GM18505 (cell line): Measurements from ENCODE around the gene LHFPL3.

Experiments
- ATAC-seq: cut with Tn5 transposase; IDR thresholded peaks from one replicate; pipeline ENCODE4 v1.9.1; 2021; ENCODE audit not compliant: unreplicated experiment
- POLR2A ChIP-seq: IDR thresholded peaks from 4 replicates; pipeline ENCODE4 v1.6.1; 2011; ENCODE audit warnings: borderline replicate concordance; ENCODE audit not compliant: insufficient read depth, insufficient read length; ENCODE audit errors: extremely low read depth

LHFPL3 gene

DNA sequence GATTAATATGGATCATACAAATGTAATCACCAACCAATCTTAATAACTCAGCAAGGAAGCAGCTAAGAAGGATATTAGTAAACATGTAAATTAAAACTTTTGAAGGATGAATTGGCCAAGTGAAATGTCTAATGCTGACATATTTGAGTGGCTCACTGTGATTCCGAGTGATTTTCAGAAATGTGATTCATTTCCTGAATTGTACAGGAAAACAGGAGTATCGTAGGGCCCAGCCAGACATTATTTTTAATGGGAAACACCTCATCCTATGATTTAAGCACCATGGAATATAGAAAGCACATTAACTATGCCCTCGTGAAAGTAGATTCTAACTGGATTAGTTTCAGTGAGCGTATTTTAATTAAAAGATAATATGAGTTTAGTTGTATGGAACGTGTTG lies 82.3 kb downstream of the LHFPL3 start:
- no peak for TF ChIP-seq POLR2A
- ATAC-seq: no peak

- ATAC-seq: no peak
- TF ChIP-seq POLR2A: no peak
These were observed 84.5 kb downstream of the LHFPL3 start for GRCh38 chr7:104412911-104413310.

DNA sequence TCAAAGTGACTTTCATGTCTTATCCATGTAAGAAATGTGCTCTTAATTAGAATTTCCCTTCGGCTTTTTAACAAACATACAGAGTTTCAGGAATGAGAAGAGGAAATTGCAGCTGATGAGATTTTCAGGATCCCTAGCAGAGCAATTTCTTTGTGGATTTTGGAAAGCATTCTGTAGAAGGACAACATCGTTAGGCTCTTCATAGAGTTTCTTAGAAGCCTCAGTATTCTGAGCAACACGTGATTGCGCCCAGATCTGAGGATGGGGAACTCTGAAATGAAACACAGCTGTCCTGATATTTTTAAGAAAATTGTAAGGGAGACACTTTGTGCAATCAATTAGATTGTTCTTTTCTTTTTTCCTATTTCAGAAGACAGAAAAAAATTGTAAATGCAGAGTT lies 85.8 kb downstream of the LHFPL3 start:
- TF ChIP-seq POLR2A: no peak
- no peak for ATAC-seq

DNA sequence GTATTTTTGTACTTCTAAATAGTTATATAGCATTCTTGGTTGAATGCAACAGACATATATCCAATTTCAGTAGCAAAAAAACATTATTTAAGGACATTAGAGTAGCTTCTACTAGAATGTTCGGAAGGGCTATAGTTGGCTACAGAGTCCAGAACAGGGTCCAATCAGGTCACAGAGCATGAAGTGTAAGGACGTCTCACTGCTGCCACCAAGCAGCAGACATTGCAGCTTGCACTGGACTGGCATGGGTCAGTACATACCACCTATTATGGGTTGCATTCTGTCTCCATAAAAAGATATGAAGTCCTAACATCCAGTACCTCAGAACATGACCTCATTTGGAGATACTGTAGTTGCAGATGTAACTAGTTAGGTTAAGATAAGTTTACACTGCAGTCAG lies 87.3 kb downstream of the LHFPL3 start:
- no peak for TF ChIP-seq POLR2A
- no peak for ATAC-seq

DNA sequence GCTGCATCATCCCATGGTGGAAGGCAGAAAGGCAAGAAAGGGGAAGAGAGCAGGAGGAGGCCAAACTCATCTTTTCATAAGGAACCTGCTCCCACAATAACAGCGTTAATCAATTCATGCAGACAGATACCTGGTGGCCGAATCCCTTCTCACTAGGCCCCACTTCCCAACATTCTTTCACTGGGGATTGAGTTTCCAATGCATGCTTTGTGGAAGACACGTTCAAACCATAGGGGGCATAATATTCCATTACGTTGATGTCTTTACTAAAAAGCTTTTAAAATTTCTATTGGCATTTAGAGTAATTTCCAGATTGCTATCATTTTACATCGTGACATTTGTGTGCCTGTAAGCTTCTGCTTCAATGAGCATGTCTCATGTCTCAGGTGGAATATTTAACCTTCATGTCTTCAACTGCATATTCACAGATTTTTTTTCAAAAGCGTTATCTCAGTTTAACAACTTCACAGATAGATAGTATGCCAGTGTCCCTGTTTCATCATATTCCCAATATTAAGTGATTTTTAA lies 88.5 kb downstream of the LHFPL3 start:
- no peak for TF ChIP-seq POLR2A
- ATAC-seq: no peak

DNA sequence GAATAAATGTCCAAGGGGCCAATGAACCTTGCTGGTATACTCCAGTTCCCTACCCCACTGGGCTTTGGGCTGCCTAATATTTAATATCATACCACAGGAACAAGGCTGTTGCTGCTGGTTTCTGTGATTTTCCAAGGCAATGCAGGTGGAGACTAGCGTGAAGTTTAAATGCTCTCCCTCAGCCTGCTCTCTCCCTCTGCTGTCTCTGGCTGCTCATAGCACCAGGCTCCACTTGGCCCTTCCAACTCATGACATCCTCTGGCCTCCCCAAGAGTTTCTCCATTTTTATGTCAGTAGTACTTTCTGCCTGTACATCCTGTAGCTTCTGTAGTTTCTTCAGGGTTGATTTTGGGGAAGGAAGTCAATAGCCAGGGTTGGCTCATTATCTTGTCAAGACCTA lies 103.5 kb downstream of the LHFPL3 start:
- ATAC-seq: no peak
- no peak for TF ChIP-seq POLR2A

GRCh38 chr7:104434129-104434528 lies 105.7 kb downstream of the LHFPL3 start:
- no peak for TF ChIP-seq POLR2A
- no peak for ATAC-seq

GRCh38 chr7:104442481-104442880 lies 114.1 kb downstream of the LHFPL3 start:
- no peak for ATAC-seq
- no peak for TF ChIP-seq POLR2A

- TF ChIP-seq POLR2A: no peak
- no peak for ATAC-seq
These were observed 115.6 kb downstream of the LHFPL3 start for GRCh38 chr7:104444017-104444416.

DNA sequence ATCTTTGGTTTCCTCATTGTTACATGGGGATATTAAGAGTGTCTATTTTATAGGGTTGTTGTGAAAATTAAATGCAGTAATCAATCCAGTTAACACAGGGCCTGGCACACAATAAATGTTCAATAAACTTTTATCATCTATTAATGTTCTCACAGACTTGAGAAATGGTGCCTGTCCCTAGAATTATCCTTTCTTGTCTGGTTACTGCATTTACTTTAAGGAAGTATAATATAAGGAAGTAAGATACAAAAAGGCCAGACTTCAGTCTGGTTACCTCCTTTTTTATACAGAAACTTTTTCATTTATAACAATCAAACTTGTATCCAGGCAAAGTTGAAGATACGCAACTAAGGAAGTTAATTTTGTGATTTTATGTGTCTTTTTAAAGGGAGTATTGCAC lies 117.0 kb downstream of the LHFPL3 start:
- no peak for ATAC-seq
- TF ChIP-seq POLR2A: no peak

GRCh38 chr7:104450861-104451260 lies 122.5 kb downstream of the LHFPL3 start:
- no peak for ATAC-seq
- TF ChIP-seq POLR2A: no peak

- TF ChIP-seq POLR2A: no peak
- ATAC-seq: no peak
These were observed 124.8 kb downstream of the LHFPL3 start for GRCh38 chr7:104453190-104453589.

DNA sequence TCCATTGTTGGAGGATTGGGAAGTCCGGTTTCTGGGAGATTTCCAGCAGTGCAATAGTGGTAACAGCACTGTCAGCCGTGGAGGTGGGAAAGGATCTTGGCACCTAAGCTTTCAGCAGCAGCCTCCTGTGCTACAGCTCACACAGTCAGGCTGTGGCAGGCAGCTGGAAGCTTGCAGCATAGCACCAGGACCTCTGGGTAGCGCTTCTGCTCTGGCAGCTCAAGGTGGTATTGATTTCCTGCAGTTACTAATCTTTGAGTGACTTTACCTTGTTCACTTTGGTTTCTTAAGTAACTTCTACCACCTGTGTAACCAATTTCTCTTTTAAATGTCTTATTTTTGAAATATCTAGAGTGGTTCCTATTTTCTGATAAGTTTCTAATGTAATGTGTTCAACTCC lies 130.5 kb downstream of the LHFPL3 start:
- no peak for ATAC-seq
- TF ChIP-seq POLR2A: no peak

DNA sequence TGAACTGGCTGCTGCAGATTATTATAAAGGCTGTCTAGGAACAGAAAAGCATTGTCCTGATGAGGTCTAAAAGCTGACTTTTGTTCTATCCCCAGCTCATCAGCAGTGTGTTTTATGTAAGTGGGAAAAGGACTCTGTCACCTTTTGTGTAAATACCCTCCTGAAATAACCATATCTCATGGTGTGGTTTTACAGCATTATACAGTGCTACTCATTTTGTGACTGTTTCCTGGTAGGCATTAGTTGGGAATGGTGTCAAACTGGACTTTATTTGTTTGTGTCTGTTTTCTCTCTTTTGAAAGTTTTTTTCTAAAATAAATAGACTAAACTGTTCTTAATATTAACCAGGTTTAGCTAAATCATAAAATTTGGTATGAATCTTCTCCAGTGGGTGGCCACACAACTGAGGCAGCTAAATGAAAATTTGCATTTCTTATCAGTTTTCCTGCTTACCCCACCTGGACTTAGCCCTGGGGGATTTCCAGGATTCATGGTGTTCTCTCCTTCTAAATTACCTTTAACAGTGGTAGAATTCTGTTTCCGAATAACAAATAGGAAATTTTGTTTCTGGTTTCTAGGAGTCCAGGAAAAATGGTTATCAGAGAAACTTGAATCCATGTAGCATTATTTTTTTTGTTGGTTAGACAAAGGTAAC lies 140.9 kb downstream of the LHFPL3 start:
- no peak for ATAC-seq
- no peak for TF ChIP-seq POLR2A

GRCh38 chr7:104480529-104480928 lies 152.1 kb downstream of the LHFPL3 start:
- TF ChIP-seq POLR2A: no peak
- no peak for ATAC-seq
